HG03064 (cell line): ENCODE results near the gene SLC23A2.
"Not testable (repeated sequence)": the region's sequence is repeated elsewhere in the genome, so short reads cannot be mapped to it uniquely, and the experiment has no call there.

Experiments used
- ATAC-seq: cut with Tn5 transposase; IDR thresholded peaks from one replicate; pipeline ENCODE4 v1.9.1; 2021; ENCODE audit warnings: low read depth; ENCODE audit not compliant: unreplicated experiment

The SLC23A2 gene

DNA sequence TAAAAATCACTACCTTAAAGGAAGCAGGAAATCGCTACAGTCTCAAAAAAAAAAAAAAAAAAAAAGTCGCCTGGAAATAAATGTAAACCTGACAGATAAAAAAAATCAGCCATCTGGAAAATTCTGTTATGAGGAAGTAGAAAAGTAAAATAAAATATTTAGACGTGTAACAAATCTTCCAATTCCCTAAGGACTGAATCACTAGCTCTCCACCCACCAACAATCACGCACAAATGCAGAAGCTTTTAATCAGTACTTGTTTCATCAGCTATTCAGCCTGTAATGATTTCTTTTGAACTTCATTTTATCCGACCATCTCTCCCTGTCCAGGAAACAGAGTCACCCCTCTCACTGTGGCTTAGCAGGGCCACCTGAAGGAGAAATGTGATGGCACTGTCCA is 59.0 kb downstream of the SLC23A2 start:
- no peak for ATAC-seq

DNA sequence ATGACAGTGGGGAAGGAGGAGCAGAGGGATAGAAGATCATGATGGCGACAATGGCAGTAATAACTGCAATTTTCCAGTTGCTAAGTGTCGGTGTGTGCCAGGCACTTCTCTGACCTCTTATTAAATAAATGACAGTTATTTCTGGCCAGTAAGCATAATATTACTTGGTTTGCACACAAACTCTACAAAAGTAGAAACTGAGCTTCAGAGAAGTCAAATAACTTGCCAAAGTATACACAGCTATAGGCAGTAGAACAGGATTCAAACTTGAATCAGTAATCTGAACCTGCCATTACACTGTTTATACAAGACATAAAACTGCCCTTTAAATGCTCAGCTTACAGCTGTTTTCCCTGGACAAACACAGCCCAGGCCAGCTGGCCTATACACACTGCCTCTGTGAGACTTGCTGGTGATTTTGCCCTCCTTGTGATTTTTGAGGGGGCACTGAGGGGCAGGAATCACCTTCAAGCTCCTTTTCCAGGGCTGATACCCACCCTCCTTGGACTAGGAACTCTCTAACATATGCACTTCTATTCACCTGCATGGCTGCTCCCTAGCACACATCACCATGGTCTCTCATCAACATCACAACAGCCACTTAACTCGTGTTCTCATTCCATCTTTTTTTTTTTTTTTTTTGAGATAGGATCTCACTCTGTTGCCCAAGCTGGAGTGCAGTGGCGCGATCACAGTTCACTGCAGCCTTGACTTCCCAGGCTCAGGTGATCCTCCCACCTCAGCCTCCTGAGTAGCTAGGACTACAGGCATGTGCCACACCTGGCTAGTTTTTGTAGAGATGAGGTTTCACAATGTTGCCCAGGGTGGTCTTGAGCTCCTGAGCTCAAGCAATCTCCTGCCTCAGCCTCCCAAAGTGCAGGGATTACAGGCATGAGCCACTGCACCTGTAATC is 63.6 kb downstream of the SLC23A2 start:
- no peak for ATAC-seq

DNA sequence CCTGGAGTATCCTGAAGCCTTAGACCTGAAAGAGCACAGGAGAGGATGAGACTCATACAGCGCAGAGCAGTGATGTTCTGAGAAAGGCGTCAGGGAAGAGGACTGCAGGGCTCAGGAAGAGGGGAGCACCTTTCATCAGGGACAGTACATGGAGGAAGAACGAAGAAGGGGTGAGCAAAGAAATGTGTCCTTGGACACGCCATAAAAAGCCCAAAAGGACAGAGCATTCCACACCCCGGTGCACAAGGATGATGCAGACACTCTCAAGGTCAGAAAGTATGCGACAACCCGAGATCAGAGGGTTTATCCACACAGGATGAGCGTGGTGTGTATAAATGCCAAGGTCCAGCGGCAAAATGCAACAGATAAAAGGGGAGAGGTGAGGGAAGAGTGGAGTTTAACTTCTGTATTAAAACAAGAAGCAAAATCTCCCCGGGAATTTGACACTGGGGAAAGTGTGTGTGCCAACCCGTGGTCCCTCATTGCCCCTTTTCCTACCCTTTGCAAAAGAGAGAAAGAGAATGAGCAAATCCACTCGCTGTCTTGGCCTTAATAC is 64.4 kb downstream of the SLC23A2 start:
- ATAC-seq: no peak

DNA sequence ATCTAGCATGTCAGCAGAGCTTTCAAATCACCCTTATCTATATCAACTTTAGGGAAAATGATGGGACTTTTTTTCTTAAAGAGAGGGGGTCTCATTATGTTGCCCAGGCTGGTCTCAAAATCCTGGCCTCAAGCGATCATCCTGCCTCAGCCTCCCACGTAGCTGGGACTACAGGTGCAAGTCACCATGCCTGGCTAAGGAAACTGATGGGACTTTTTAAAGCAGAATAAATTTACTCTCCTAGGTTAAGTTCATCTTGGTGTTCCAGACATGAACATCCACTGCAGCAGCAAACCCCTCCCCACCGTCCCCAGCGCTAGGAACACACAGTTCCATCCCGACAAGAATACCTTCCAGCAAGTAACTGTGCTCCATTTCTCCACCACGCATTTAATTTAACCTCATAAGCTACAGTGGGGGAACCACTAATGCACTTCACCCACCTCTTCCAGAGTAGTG is 64.9 kb downstream of the SLC23A2 start:
- ATAC-seq: no peak

DNA sequence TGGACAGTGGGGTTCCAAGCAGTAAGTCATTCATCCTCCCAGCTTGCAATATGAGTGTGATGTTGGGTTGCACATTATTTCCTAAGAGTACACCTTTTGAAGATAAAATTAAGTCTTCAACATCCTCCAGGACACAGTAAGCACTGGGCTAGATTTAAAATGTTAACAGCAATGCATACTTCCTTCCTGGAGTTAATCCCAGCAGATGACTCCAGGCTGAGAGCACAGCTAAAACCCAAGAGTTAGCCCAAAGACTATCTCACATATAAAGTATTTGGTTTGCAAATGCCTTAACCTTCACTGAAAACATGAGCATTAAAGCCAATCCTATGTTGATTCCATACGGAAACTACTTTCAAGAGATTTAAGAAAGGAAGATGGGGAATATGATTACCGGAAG is 69.2 kb downstream of the SLC23A2 start:
- ATAC-seq: no peak

DNA sequence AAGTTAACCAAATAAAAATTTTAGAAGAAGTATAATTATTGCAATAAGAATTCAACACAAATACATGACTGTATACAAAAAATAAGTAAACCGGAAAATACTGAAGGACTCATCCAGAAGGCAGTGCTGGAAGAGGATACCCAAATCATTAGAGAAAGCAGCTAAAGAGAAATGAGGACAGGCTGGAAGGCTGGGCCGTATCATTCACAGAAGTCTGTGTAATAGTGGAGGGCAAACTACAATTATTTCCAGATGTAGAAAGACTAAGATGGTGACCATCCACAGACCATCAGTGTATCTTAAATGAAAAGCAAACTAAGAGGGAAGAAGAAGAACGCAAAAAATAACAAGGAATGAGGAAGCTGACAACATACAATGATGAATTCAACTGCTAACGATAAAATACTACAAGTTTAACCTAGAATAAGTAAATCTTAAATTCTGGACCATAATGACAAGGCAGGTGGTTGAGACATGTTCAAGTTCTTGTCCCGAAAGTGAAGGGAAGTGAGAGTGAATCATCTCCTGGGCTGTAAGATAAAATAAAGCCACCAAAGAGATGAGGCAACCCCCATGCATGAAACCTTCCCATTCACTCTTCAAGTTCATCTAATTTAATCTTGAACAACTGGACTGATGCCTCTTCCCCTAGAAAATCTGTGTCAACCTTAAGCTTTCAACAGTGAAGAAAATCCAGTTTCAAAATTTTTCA is 71.5 kb downstream of the SLC23A2 start:
- ATAC-seq: no peak

DNA sequence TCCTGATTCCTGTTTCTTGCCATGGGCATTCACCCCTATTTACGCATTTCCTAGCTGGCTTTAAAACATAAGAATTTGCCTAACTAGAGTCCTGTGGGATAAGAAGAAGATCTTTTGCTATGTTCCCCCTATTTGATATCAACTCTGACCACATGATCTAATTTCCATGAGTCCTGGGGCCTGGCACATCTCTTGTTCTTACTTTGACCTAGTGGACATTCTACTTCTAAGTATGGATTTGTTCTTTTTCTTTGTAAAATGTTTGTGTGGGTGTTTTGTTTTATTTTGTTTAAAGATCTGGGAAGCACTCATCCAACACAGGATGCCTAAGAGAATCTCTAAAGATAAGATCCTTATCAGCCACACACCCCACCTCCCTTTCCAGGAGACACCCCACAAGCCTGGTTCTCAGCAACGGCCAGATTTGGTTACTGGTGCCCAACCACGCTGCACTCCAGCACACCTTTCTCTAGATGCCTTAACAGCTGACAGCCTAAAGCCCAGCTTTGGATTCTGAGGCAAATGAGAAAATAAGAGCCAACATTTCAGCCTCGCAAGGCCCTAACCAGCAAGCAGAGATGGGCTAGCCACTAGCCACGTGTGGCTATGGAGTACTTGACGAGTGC is 74.7 kb downstream of the SLC23A2 start:
- ATAC-seq: no peak

DNA sequence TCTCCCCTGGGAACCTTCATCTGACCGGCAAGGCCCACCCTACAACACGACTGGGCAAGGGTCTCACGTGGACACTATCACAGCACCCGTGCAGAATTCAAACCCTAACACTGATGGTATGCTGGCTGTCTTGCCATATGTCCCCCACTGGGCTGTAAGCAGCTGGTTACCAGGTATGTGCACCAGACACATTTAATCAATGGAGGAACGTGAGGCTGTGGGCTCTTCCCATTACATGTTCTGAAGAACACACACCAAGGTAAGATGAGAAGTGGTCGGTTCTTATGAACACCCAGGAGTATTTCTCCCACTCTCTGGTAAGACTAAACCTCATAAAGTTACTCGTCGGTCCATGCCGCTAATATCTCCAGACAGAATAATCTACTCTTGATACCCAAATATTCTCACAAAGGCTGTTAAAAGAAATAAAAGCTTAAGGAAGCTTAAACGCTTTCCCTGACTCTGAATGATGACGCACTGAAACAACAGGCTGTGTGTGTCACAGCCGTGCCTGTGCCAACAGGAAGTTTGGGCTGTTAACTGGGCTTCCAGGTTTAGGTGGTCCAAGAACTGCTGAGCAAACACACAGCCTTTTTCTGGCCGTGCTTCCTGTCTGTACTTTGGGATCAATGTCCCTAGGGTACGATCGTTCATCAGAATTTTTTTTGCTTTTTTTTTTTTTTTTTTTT is 75.3 kb downstream of the SLC23A2 start:
- no peak for ATAC-seq

DNA sequence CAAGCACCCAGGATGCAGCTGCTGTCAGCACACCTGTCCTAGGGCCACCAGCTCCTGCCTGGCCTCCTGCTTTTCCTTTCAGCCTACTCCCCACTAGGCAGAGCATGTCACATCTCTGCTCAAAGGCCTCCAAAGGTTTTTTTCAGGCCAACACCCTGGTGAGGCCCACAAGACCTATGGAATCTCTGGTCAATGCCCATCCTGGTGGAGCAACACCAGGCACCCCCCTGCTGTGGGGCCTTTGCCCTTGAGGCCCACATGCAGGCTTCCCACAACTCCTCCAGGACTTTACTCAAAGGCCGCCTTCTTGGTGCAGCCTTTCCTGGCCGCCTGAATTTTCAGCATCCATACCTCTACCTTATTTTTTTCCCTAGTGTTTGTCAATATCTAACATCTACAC is 76.9 kb downstream of the SLC23A2 start:
- no peak for ATAC-seq

DNA sequence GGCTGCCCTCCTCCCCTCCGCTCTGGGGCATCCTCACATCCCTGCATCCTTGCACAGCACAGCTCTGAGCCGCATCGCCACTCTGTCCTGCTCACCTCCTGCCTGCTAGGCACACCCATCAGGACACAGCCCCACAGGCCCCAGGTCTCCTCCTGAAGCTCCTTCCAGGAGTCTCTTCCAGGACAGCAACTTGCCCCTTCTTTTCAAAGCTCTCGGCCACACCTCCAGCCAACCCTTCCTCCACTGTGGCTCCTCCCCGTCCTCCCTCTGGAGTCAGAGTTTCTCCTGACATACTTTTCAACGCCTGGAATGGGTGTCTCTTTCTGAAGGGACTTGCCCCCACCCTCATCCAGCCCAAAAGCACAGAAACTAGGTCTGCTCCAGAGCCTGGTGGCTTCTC is 77.3 kb downstream of the SLC23A2 start:
- no peak for ATAC-seq

DNA sequence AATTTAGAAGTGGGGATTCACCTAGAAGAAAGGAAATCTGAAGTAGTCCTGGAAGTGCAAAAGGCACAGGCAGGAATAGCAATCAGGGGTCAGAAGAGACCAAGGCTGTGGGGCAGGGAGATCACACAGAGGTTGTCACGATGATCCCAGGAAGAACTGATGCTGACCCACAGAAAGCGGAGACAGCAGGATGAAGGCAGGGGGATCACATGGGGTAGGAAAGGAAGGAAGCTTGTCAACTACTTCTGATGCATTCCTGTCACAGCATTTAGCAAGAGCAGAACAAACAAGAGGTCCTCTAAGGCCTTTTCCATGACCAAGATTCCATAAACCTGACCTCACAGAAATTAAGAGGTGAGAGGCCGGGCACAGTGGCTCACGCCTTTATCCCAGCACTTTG is 79.1 kb downstream of the SLC23A2 start:
- no peak for ATAC-seq

DNA sequence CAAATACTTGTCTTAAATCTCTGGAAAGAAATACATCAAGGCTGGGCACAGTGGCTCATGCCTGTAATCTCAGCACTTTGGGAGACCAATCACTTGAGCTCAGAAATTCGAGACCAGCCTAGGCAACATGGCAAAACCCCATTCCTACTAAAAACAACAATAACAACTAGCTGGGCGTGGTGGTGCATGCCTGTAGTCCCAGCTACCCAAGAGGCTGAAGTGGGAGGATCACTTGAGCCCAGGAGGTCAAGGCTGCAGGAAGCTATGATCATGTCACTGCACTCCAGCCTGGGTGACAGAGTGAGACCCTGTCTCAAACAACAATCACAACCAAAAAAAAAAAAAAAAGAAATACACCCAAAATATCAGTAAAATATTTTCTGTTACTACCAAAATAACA is 80.0 kb downstream of the SLC23A2 start:
- not testable (repeated sequence) for ATAC-seq

DNA sequence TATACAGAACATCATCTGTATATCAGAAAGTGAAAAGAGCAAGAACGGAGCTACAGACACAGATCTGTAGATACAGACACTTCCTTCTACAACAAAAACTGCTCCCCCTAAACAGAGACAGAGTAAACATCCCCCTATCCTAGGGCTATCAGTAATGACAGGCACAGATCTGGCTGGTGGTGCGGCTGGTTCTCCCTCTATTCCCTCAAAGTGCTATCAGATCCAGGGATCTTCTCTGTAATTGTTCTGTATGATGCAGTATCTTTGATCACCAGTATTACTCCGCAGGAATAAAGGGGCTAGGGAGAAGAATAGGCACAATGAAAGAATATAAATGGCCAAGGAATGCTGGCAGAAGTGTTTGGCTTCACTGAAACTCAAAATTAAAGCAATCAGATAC is 80.7 kb downstream of the SLC23A2 start:
- no peak for ATAC-seq

DNA sequence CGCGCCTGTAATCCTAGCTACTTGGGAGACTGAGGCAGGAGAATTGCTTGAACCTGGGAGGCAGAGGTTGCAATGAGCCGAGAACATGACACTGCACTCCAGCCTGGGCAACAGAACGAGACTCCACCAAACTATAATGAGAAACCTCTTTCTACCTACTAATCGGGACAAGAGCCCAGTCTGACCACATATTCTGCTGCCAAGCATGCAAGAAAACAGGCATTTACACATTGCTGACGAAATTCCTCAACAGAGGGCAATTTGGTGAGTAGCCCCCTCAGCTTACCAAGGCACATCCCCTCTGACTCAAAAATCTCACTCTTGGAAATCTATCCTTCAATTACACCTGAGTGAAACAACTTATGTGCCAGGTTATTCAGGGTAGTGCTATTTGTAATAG is 81.2 kb downstream of the SLC23A2 start:
- ATAC-seq: no peak

DNA sequence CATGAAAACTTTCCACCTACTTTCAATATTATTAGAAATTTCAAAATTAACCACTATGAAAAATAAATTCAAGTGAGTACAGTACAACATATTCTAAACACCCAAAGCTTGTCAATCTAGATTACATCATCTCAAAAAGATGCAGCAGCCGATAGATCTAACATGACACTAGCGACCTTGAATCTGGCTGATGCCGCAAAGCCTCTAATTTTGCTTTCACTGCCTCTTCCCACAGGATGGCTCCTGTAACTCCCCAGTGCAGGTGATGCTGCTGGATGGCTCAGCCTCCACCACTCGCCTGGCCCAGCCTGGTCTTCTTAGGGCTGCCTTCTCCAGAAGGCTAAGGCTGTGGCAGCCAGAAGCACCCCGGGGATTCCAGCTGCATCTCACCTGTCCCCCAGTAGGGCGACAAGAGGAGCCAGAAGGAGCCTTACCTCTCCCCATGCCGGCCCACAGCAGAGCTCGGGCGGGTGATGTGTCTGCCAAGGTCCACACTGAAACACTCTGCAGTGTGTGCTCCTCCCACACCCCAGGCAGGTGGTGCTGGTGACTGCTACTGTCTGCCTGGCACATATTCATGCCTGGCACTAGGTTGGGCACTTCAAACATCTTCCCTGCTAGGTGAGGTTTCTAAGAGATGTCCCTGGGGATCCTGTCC is 82.1 kb downstream of the SLC23A2 start:
- ATAC-seq: no peak

DNA sequence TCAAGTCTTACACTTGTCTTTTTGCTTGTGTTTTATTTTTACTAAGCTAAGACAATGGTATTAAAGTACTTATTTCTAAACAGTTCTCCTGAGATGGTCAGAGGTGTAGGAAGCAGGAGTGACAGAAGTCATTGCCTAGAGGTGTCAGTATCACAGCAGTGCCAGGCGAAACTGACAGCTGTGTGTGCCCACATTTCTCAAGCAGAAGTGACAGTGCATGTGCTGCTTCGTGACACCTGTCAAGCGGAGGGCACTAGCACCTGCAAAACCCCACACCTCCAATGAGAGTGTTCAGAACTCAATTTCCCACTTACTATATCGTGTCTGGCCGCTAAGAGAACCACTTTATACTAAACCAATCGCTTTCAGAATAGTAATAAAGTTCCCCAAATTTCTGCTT is 82.8 kb downstream of the SLC23A2 start:
- no peak for ATAC-seq

DNA sequence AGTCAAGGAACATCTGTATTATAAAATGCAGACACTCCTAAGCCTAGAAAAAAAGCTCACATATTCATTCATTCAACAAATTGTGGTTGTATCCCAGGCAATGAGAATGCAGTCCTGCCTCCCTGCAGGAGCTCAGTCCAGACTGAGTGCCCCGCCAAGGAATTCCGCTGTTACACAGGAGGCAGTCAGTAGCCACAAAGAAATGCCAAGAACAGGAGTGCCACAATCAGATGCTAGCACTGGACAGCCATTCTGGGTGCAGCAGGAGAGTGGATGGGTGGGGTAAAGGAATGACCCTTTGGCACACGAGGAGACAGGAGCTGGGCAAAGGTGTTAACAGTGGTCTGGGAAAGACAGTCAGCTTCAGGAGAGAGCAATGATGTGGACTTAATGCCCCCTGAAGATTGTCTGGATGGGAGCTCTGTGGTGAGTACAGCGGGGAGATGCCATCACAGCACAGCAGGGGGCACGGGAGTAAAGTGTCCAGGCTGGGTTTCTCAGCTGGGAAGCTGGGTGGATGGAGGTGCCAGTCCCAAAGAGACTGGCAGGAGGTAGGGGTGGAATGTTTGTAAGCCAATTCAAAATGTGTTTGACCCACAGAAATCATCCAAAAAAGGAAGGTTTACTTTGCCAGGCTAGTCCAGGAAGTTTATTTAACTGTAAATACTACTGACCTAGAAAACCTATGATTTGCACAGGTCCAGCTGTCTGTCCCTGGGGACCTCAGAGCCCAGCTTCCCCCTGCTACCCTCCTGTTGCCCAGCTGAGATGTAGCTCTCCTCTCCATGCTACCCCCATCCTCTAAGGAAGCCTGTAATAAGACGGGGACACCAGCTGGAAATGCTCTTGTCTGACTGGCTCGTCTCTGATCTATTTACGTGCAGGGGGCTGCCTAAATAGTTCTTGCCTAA is 84.1 kb downstream of the SLC23A2 start:
- no peak for ATAC-seq

DNA sequence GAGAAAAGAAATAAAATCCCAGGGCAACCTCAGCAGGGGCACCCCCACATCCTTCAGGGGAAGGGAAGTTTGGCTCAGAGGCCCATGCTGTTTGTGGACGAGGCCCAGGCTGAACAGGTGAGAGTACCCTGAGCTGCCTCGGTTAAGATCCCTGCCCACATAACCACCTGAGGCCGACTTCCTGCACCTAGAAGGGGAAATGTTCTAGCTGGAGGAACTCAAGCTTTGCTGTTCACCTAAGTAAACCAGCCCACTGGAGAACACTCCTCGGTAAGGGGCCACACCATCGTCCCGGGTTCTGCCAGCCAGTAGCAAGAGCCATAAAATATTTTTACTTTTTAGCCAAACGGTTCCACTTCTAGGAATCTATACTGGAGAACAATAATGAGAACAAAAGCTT is 88.2 kb downstream of the SLC23A2 start:
- ATAC-seq: no peak
